GM12878 (cell line): ENCODE results near the gene MRTFB. TPM values are rescaled to one million over a fixed set of nuclear protein-coding genes. Genes with fewer than 3 reads are reported as not detected.

ENCODE experiments used
- ATAC-seq: fragments of 200-7000 bp; cut with Tn5 transposase; 3 replicates; pipeline ENCODE4 v1.9.1; 2020; ENCODE audit warnings: mild to moderate bottlenecking, moderate library complexity
- BruUV-seq: library from RNA; stranded (reverse); fragments of 400-500 nt; replicated peaks from 2 replicates; lab custom pipeline; 2021; lab: Mats Ljungman, UMichigan
- CTCF ChIA-PET: fragments of 300-600 bp; sonication (Branson Sonifier 250); formaldehyde crosslinking; extraction: SDS; loops from one replicate; lab custom pipeline; 2021; ENCODE audit warnings: inconsistent platforms; lab: Yijun Ruan, JAX
- POLR2A ChIA-PET: fragments of 350-600 bp; formaldehyde crosslinking; extraction: SDS; loops from one replicate; lab custom pipeline; 2021; ENCODE audit warnings: inconsistent platforms; lab: Charles Lee
- RAD21 ChIA-PET: fragments of 300-600 bp; sonication (Branson Sonifier 250); formaldehyde crosslinking; loops from one replicate; lab custom pipeline; 2023; ENCODE audit warnings: antibody characterized with exemption; ENCODE audit not compliant: unreplicated experiment; lab: Charles Lee
- SMC1A ChIA-PET: fragments of 300-600 bp; sonication (Branson Sonifier 250); formaldehyde crosslinking; loops from one replicate; lab custom pipeline; 2023; ENCODE audit not compliant: unreplicated experiment, uncharacterized antibody; lab: Charles Lee
- DNase-seq: peaks from one replicate; pipeline ENCODE4 v3.0.0-alpha.2; 2011; ENCODE audit warnings: low read depth, low spot score
- FAIRE-seq: peaks from 3 replicates; lab custom pipeline; 2011; peaks lifted over from hg19 to GRCh38; lab: Jason Lieb, UNC
- H2AFZ ChIP-seq: 2 replicates; pipeline ENCODE4 v1.6.0; 2011; ENCODE audit warnings: low read depth, low read length, control low read depth; ENCODE audit not compliant: control insufficient read depth
- H3K27ac ChIP-seq: 2 replicates; pipeline ENCODE4 v1.5.1; 2011; ENCODE audit warnings: control low read depth; ENCODE audit not compliant: control insufficient read depth, insufficient read depth
- H3K27me3 ChIP-seq, 2 experiments: replicated peaks in 1 of 2; 2 replicates each; pipeline versions ENCODE4 v1.6.0 to v1.6.1; 2011; ENCODE audit warnings: low read length in 1 of 2; ENCODE audit not compliant: control insufficient read depth in 2 of 2, insufficient read depth in 2 of 2
- H3K36me3 ChIP-seq, 2 experiments: 2 replicates each; pipeline ENCODE4 v1.5.1; 2011; ENCODE audit warnings: low read length in 1 of 2; ENCODE audit not compliant: control insufficient read depth in 2 of 2, insufficient read depth in 2 of 2
- H3K4me1 ChIP-seq: 2 replicates; pipeline ENCODE4 v1.6.1; 2011; ENCODE audit warnings: mild to moderate bottlenecking, low read length, moderate library complexity, mixed read lengths; ENCODE audit not compliant: control insufficient read depth, insufficient read depth
- H3K4me2 ChIP-seq: 2 replicates; pipeline ENCODE4 v1.6.0; 2011; ENCODE audit warnings: control low read depth; ENCODE audit not compliant: control insufficient read depth, insufficient read depth
- H3K4me3 ChIP-seq: fragments of 200-600 bp; sonication (generic); 2 replicates; pipeline ENCODE4 v1.5.1; 2016
- H3K79me2 ChIP-seq: 2 replicates; pipeline ENCODE4 v1.6.0; 2011; ENCODE audit warnings: low read length; ENCODE audit not compliant: control insufficient read depth, insufficient read depth
- H3K9ac ChIP-seq: 2 replicates; pipeline ENCODE4 v1.8.0; 2011; ENCODE audit warnings: low read length, control low read depth, mixed read lengths; ENCODE audit not compliant: control insufficient read depth, insufficient read depth
- H3K9me3 ChIP-seq: replicated peaks from 3 replicates; pipeline ENCODE4 v1.5.1; 2011; ENCODE audit warnings: mild to moderate bottlenecking, low read length; ENCODE audit not compliant: control insufficient read depth, insufficient read depth
- H4K20me1 ChIP-seq: 2 replicates; pipeline ENCODE4 v1.6.0; 2011; ENCODE audit not compliant: control insufficient read depth, insufficient read depth
- CREM ChIP-seq: IDR thresholded peaks from 2 replicates; pipeline ENCODE4 v1.6.1; 2014; ENCODE audit warnings: antibody characterized with exemption, low read depth
- HDAC2 ChIP-seq: fragments of 200-600 bp; sonication (generic); IDR thresholded peaks from 2 replicates; pipeline ENCODE4 v1.6.1; 2017
- IRF4 ChIP-seq: IDR thresholded peaks from 2 replicates; pipeline ENCODE4 v1.6.1; 2011; ENCODE audit warnings: low read depth, low read length
- MEF2A ChIP-seq: IDR thresholded peaks from 2 replicates; pipeline ENCODE4 v1.6.1; 2011; ENCODE audit warnings: low read depth, mild to moderate bottlenecking, low read length, moderate library complexity; ENCODE audit not compliant: insufficient read depth
- NR2F1 ChIP-seq: fragments of 450-650 bp; conservative IDR thresholded peaks from 2 replicates; pipeline ENCODE4 v1.6.1; 2017; ENCODE audit warnings: mild to moderate bottlenecking
- POU2F2 ChIP-seq: IDR thresholded peaks from 3 replicates; pipeline ENCODE4 v1.6.1; 2011; ENCODE audit warnings: low read depth, mild to moderate bottlenecking, low read length, borderline replicate concordance
- TCF7 ChIP-seq: IDR thresholded peaks from 2 replicates; pipeline ENCODE4 v1.6.1; 2014; ENCODE audit warnings: antibody characterized with exemption, borderline replicate concordance
- WGBS: methylation state at CpG from one replicate; pipeline ENCODE4 v1.1.6; 2016; ENCODE audit warnings: low lambda C conversion rate; ENCODE audit not compliant: insufficient replicate concordance, insufficient coverage; ENCODE audit errors: missing lambda C conversion rate; 5-methylcytosine and 5-hydroxymethylcytosine counted together
- in situ Hi-C: fragments of 300-500 bp; cut with MboI; formaldehyde crosslinking; loops from 9 replicates; pipeline ENCODE4 v1.14.3; 2018; ENCODE audit warnings: mixed read lengths
- intact Hi-C: fragments of 100-400 bp; cut with micrococcal nuclease; formaldehyde crosslinking; loops from one replicate; pipeline ENCODE4 v1.14.2; 2022; ENCODE audit not compliant: unreplicated experiment
- polyA plus RNA-seq, 11 experiments: library from polyadenylated mRNA; depleted of rRNA in 4 of 11; unstranded in 6 of 11; stranded (reverse) in 5 of 11; fragments of >200 nt; fragmentation: Nextera tagmentation in 4 of 11; fragmentation: Illumina TruSeq in 1 of 11; extraction: Ambion mirVana in 4 of 11; extraction: Trizol in 1 of 11; gene quantifications; 1 replicate in 1 of 11; 2 replicates in 10 of 11; pipeline versions ENCODE4 v1.2.1 to v1.2.3, GENCODE V29; 2011 to 2016; ENCODE audit warnings: inconsistent platforms in 2 of 11, missing spikeins in 2 of 11, low read depth in 1 of 11
- total RNA-seq, 4 experiments: library from RNA; depleted of rRNA in 3 of 4; stranded (reverse); fragments of >200 nt in 3 of 4; fragmentation: Illumina TruSeq in 1 of 4; extraction: Trizol in 1 of 4; gene quantifications; 2 replicates each; pipeline versions ENCODE4 v1.2.1 to v1.2.3, GENCODE V29; 2013 to 2021
- TF ChIP-seq, protein P1 (sequence below): IDR thresholded peaks from 2 replicates; pipeline ENCODE4 v1.6.1; 2012; ENCODE audit warnings: low read depth, low read length, improper control_type of control experiment

MRTFB gene
- total and polyA plus RNA-seq, 10 of the 15 experiments (the other 5 are each of a cell fraction or from before 2014, with no cell fraction given): 2.1 to 14.3 (median 8.0) TPM

DNA sequence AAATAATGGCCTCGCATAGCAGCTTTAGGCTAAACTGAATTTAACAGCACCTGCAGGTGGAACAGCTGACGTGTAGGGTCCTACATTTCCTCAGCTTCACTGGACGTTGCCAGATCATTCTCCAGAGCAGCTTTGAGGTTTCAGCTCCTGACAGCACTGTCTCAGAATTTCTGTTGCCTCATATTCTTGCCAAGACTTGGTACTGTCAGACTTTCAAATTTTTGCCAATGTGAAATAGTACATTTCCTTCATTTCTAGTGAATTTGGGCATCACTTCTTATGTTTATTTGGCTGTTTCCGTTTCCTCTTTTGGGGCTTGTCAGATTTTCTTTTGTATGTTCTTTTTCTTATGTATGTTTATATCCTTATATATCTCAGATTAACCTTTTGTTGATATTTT lies 48.7 kb downstream of the MRTFB start (continued):
- TF ChIP-seq, protein P1, sequence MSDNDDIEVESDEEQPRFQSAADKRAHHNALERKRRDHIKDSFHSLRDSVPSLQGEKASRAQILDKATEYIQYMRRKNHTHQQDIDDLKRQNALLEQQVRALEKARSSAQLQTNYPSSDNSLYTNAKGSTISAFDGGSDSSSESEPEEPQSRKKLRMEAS: no peak
- TF ChIP-seq HDAC2 (no peak), IRF4 (no peak), POU2F2 (no peak), NR2F1 (no peak), TCF7 (no peak), MEF2A (no peak)

DNA sequence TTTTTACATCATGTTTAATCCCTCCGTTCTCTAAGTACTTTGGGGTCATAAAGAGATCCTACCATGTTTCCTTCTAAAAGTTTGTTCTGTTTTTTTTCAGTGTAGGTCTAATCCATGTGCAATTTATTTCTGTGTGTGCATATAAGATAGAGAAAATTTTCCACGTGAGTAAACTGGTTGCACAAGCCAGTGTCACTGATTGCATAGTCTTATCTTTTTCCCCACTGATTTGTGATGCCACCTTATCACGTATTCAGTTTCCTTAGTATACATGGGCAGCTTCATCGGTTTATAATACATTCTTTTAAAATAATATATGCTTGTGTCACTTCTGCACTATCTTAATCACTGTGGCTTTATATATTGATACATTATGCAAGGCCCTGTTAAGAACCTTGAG lies 49.2 kb downstream of the MRTFB start:
- Histone ChIP-seq H3K9ac (no peak overlapping the region; the same call in 1 of the 2 replicates), H3K36me3 (no peaks in the 10 kb centered on the region), H3K79me2 (no peaks in the 10 kb centered on the region), H3K4me1 (peaks cover 9% of the 10 kb centered on the region), H3K4me2 (no peak overlapping the region), H4K20me1 (no peaks in the 10 kb centered on the region), H3K27me3 (no peaks in the 10 kb centered on the region), H3K9me3 (no peaks in the 10 kb centered on the region), H2AFZ (no peak overlapping the region), H3K27ac (no peak overlapping the region), H3K4me3 (no peak overlapping the region)
- ChIA-PET RAD21 (interaction anchor here (0.5 to 1.6 kb wide), 3 partner anchors 18 to 191 kb away, joined by 3 to 7 read pairs (median 4); no protein-coding TSS in a partner anchor), POLR2A (no interaction called here), CTCF (no interaction called here), SMC1A (interaction anchor here (0.8 to 2.2 kb wide), 3 partner anchors 10 to 18 kb away, joined by 3 to 13 read pairs (median 8); no protein-coding TSS in a partner anchor)
- WGBS: 100% methylated on average over 4 of the region's 4 CpGs
- FAIRE-seq: no peak
- no peak for DNase-seq
- in situ Hi-C loops (no loop called here), intact Hi-C loops (loop anchor here (5.0 kb wide), 1 partner anchor 48 kb away; the partner anchor contains the start of gene MRTFB)
- no peak for ATAC-seq
- no peak for TF ChIP-seq CREM
- no TSS peak for BruUV-seq
